ENCODE results near the gene KRTAP5-7.

GRCh38 chr11:71566081-71566620, 39.1 kb downstream of the KRTAP5-7 start:
- TF ChIP-seq CTCF (IDR thresholded peaks at IDR 0.05; ENCODE audit: borderline replicate concordance, extremely low read depth, low read length, poor library complexity, severe bottlenecking) (no peak), EZH2 (IDR thresholded peaks at IDR 0.05; ENCODE audit: borderline replicate concordance, low read depth, low read length, severe bottlenecking) (no peak)

Measured in DND-41 (cell line).